ENCODE data around the gene EIF4G1.

DNA sequence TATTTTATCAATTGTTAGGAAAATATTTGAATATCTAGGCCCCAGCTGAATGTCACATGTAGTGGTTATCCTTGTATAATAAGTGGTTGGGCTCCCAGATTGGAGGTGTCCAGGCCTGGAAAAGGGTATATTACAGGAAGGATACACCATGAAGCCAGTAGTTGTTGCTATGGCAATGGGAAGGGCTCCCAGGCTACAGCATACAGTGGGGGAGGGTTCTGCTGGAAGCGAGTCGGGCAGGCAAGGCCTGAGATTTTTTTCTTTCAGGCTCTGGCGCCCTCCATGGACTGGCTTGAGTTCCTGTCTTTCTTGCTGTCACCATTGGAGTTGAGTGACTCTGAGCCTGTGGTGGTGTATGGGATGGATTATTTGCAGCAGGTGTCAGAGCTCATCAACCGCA, 29.7 kb upstream of the EIF4G1 start:
- TF ChIP-seq, protein P1, sequence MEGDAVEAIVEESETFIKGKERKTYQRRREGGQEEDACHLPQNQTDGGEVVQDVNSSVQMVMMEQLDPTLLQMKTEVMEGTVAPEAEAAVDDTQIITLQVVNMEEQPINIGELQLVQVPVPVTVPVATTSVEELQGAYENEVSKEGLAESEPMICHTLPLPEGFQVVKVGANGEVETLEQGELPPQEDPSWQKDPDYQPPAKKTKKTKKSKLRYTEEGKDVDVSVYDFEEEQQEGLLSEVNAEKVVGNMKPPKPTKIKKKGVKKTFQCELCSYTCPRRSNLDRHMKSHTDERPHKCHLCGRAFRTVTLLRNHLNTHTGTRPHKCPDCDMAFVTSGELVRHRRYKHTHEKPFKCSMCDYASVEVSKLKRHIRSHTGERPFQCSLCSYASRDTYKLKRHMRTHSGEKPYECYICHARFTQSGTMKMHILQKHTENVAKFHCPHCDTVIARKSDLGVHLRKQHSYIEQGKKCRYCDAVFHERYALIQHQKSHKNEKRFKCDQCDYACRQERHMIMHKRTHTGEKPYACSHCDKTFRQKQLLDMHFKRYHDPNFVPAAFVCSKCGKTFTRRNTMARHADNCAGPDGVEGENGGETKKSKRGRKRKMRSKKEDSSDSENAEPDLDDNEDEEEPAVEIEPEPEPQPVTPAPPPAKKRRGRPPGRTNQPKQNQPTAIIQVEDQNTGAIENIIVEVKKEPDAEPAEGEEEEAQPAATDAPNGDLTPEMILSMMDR (conservative IDR thresholded peaks at IDR 0.05; ENCODE audit: low read length), result peak; percentile 71
- no peak for TF ChIP-seq EZH2phosphoT487 (IDR thresholded peaks at IDR 0.05; ENCODE audit: borderline replicate concordance)
